Measurements from ENCODE around the gene SPOP. TPM values are rescaled to one million over a fixed set of nuclear protein-coding genes. Genes with fewer than 3 reads are reported as not detected.

Gene SPOP
- total and polyA plus RNA-seq, 9 donors, result 44.5 to 87.3 (median 75.4) TPM

GRCh38 chr17:49670002-49670401, 7.9 kb downstream of the SPOP start:
- Histone ChIP-seq H3K4me1 (ENCODE audit: insufficient read depth) (peaks cover 1% of the 10 kb centered on the region), H3K27me3 (no peaks in the 10 kb centered on the region), H3K27ac (no peak overlapping the region), H3K9me3 (no peaks in the 10 kb centered on the region), H3K36me3 (no peaks in the 10 kb centered on the region), H3K4me3 (no peak overlapping the region)
- 42 to 67% (median 57%) methylated on average over 1 of the region's 1 CpG for WGBS, 3 donors
- intact Hi-C loops (cut with DNase I), result no loop called here
- no peak for TF ChIP-seq CTCF (IDR thresholded peaks at IDR 0.05)
- no peak for TF ChIP-seq EP300 (IDR thresholded peaks at IDR 0.05)
- TF ChIP-seq POLR2A (IDR thresholded peaks at IDR 0.05), result no peak
- DNase-seq, result no peak

DNA sequence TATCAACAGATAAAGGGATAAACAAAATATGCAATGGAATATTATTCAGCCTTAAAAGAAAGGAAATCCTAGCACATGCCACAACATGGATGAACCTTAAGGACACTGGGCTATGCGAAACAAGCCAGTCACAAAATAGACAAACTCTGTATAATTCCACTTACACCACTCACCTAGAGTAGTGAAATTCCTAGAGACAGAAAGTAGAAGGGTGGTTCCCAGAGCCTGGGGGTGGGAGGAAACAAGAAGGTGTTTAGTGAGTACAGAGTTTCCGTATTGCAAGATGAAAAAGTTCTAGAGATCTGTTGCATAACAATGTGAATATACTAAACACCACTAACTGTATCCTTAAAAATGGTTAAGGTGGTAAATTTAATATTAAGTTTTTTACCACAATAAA, 10.0 kb downstream of the SPOP start:
- DNase-seq, result no peak
- intact Hi-C loops (cut with DNase I), result no loop called here
- WGBS, 3 donors, result 88 to 92% (median 89%) methylated on average over 2 of the region's 2 CpGs
- Histone ChIP-seq H3K36me3 (no peaks in the 10 kb centered on the region), H3K27me3 (no peaks in the 10 kb centered on the region), H3K27ac (no peak overlapping the region), H3K4me1 (ENCODE audit: insufficient read depth) (peaks cover 1% of the 10 kb centered on the region), H3K9me3 (no peaks in the 10 kb centered on the region), H3K4me3 (no peak overlapping the region)
- no peak for TF ChIP-seq POLR2A (IDR thresholded peaks at IDR 0.05)
- no peak for TF ChIP-seq CTCF (IDR thresholded peaks at IDR 0.05)
- no peak for TF ChIP-seq EP300 (IDR thresholded peaks at IDR 0.05)

DNA sequence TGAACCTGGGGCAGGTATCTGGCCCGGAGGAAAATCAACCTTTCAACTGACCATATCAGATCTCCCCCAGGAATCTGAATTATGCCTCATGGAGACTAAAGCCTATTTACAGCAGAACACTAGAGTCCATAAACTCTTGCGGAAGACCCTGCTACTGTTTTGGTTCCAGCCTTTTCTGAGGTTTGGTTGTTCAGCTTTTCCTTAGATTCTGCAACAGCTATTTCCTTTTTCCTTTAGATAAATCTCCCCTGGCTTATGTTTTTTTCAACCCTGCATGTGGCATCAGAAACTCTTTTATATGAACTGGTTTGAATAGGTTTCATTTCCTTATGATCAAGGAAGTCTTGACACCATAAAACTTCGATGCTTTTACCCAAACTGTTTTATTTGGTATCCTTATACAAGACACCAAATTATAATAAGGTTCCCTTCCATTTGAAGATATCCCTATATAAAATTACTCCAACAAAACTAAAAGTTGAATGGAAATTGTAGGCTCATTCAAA, 13.1 kb downstream of the SPOP start:
- Histone ChIP-seq H3K27ac (no peak overlapping the region), H3K4me1 (ENCODE audit: insufficient read depth) (no peaks in the 10 kb centered on the region), H3K36me3 (no peaks in the 10 kb centered on the region), H3K4me3 (no peak overlapping the region), H3K27me3 (no peaks in the 10 kb centered on the region), H3K9me3 (no peaks in the 10 kb centered on the region)
- TF ChIP-seq EP300 (IDR thresholded peaks at IDR 0.05) (no peak), POLR2A (IDR thresholded peaks at IDR 0.05) (no peak), CTCF (IDR thresholded peaks at IDR 0.05) (no peak)
- DNase-seq, result no peak
- 86 to 94% (median 91%) methylated on average over 3 of the region's 3 CpGs for WGBS, 3 donors
- intact Hi-C loops (cut with DNase I), result no loop called here

DNA sequence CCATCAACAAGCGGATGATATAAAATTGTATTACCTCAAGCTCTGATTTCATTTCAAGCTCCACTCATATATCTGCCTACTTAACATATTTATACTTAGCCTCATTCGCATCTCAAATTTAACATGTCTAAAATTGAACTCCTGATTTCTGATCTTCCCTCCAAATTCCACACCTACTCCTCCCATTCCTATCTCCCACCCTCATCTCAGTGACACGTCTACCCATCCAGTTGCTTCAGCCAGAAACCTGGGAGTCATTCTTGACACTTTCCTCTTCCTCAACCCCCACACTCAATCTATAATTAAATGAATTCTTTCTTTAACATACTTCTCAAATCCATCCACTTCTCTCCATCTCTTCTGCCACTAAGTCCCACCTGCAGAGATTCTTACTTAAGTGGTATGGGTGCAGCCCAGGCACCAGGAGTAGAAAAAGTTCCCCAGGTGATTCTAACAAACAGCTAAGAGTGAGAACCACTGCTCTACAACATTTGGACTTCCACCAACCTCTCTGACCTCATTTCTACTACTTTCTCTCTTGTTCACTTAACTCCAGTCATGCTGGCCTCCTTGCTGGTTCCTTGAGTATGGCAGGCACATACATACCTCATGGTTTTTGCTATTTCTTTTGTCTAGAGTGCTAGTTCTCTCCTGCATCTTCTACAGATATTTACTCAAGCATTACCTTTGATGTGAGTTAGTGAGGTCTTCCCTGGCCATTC, 18.1 kb downstream of the SPOP start:
- Histone ChIP-seq H3K36me3 (no peaks in the 10 kb centered on the region), H3K27me3 (no peaks in the 10 kb centered on the region), H3K27ac (no peak overlapping the region), H3K4me1 (ENCODE audit: insufficient read depth) (no peaks in the 10 kb centered on the region), H3K9me3 (no peaks in the 10 kb centered on the region), H3K4me3 (no peak overlapping the region)
- no peak for TF ChIP-seq EP300 (IDR thresholded peaks at IDR 0.05)
- TF ChIP-seq CTCF (IDR thresholded peaks at IDR 0.05), result no peak
- no peak for TF ChIP-seq POLR2A (IDR thresholded peaks at IDR 0.05)
- intact Hi-C loops (cut with DNase I), result no loop called here
- whole genome bisulfite sequencing, 3 donors, result 91 to 96% (median 95%) methylated on average over 3 of the region's 3 CpGs
- no peak for DNase-seq

Data from ovary (tissue), 9 donors.